GM18502 (cell line): ENCODE results near the gene CSF1.

ENCODE experiments used
- ATAC-seq: cut with Tn5 transposase; IDR thresholded peaks from one replicate; pipeline ENCODE4 v1.9.1; 2021; ENCODE audit warnings: mild to moderate bottlenecking; ENCODE audit not compliant: unreplicated experiment, poor library complexity

The CSF1 gene

DNA sequence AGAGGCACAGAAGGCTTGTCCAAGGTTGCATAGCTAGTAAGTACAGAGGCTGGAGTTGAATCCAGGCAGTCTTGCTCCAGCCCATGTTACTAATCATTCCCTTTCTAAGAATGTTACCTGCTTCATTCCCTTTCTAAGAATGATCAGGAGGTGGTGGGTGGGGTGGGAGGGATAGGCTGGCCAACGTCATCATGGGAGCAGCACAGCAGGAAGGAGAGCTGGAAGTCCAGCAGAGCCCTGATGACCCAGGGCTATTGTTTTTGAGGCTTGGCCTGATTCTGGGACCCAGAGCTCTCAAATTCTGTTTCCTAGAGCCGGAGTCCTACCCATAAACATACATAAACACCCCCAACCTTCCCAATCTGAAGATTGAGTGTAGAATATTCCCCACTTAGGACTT is 11.8 kb upstream of the CSF1 start:
- ATAC-seq = no peak

- no peak for ATAC-seq
These were observed 9.5 kb upstream of the CSF1 start for GRCh38 chr1:109901141-109901523.

DNA sequence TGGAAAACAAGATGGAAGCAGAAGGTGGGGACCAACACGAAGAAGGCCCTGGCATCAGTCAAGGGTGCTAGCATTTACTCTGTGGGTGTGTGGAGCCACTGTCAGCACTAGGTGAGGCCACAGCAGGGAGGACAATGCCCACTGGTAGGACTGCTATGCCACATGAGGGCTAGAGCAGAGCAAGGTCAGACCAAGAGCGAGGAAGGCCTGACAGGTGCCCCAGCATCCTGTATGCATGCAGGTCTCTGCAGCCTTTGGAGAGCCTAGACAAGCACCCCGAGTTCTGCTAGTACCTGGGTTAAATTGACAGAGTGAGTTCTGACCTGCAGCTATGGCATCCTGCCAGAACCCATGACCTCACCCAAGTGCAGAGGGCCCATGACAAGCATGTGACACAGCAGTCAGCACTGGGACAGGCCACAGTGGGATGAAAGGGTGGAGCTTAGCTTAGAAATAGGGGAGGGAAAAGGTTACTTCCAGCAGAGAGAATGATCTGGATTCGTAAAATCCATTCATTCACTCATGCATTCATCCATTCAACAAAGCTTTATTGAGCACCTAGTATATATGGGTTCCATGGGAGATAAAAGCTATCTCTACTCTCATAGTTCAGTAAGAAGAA is 9.0 kb upstream of the CSF1 start:
- ATAC-seq = no peak

DNA sequence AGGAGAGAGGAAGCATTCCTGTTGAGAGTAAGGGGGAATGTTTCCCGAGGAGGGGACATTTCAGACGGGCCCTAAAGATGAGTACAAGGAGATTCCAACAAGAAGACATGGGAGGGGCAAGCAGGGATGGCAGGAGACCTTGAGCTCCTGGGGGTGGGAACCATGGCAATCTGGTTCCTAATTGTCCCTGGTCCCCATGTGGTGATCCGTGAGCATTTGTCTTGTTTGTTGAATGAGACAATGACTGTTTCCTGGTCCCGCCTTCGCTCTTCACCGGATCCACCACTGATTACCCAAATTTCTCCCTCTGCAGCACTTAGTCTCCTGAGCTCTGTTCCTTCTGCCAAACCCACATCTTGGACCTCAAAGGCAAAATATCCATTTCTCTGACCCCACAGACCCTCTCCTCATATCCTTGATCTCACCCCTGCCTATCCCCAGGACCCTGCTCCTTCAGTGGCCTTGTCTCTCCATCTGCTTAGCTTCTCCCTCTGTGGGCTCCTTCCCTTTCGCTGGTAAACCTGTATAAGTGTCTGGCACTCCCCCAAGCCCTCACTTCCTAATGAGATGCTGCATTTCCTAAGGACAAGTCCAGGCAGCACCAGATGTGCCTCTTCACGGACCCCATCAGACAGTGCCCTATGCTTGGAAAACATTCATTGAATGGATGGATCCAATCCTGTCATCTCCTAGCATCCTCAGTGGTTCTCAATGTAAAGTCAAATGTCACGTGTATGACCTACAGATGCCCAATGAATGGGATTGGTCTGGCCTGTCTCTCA is 8.3 kb upstream of the CSF1 start:
- no peak for ATAC-seq

DNA sequence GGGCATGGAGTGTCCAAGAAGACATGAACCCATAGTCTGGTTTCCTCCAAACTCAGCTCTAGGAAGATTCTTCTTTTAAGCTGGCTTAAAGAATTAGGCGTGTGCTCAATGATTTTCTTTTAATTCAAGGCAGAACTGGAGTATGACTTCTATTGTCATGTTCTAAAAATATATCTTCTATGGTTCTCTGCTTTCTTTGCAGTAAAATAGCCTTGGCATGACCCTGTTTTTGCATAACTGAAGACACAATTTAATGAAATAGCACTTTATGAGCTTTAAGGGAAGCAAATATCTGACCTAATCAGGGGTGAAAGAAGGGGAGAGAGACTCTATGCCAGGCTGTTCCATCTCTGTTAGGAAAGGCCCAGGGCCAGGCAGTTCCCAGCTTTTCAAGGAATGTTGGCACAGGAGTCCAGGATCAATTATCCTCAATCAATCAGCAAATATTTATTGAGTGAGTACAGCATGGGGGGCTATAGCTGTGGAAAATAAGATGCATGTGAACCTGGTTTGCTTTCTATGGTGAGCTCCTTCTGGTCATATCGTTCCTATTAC is 7.2 kb upstream of the CSF1 start:
- no peak for ATAC-seq

- ATAC-seq = no peak
These were observed 6.4 kb upstream of the CSF1 start for GRCh38 chr1:109904105-109904817.

- ATAC-seq = no peak
These were observed 5.2 kb upstream of the CSF1 start for GRCh38 chr1:109905491-109905890.

DNA sequence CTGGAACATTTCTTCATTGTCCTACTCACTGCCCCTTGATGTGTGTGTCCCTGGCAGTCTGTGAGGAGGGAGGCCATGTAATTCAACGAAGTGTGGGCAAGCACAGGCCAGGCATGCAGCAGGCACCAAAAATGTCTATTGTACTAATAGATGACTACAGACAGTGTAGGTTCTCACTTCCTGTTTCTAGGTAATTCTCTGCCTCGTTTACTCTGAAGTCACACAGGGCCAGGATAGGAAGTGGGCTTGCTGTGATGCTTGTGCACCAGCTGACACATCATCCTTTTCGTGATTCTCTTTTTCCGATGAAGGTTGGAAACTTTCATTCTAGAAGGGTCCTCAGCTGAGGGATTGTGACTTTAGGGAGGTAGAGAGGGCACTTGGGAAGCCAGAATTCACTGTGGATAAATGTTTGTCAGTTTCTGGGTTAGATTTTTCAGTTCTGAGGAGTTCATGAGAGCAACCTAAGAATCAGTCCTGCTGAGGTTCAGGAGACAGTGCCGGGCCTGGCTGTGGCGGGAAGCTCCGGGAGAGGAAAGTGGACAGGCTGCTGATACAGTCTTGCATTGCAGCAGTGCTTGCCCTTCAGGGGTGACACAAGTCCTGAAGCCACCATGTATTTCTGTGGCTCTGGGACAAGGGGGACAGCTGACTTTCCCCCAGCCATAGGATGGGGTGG is 4.3 kb upstream of the CSF1 start:
- peak; percentile 87 for ATAC-seq

DNA sequence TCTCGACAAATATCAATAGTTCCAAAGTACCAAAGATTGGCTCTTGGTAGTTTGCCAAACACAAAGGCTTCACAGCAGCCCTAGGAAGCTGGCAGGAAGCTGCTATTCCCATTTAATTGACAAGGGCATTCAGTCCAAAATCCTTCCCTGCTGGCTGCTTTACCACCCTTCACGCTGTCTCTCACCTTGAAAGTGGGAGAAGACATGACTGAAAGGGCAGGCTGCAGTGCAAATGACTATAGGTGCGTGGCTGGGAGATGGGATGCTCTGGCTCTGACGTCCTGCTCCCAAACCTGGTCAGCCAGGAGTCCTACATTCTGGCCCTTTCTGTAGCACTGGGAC is 3.8 kb upstream of the CSF1 start:
- no peak for ATAC-seq

DNA sequence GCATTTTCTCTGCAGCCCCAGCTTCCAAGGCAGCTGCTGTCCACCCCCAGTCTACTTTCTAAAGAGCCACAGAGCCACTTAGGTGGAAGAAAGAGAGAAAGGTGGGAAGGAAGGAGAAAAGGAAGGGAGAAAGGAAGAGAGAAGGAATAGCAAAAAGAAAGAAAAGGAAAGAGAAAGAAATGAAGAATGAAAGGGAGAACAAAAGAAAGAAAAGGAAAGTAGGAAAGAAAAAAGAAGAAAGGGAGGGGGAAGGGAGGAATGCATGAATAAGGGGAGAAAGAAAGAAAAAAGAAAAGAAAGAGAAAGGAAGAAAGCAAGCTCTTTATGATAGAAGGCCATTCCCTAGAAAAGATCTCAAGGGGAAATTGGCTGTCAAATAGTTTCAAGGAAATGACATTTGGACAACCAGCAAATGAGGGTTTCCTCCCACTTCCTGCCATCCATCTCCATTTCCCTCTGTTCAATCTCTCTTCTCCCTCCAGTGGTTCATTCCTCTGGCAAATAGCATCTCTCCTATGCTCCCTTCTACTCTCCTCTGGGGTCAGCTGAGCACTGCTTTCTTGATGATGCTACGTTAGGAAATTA is 3.4 kb upstream of the CSF1 start:
- no peak for ATAC-seq

DNA sequence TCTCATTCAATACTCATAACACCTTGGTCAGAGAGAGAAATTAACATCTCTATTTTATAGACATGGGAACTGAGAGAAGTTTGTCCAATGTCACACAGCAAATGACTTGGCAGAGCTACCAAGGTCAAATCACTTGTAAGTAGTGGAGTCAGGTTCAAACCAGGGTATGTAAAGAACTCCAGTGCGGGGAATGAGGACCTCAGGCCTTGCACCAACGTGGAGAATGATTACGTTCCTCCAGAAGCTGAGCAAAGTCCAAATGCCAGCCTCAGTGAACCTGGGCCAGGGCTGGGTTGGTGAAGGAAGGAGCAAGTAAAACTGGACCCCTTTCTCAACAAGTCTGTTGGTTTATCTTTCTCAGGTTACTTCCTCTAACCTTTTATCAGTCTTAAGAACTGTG is 1.8 kb upstream of the CSF1 start:
- ATAC-seq = no peak

DNA sequence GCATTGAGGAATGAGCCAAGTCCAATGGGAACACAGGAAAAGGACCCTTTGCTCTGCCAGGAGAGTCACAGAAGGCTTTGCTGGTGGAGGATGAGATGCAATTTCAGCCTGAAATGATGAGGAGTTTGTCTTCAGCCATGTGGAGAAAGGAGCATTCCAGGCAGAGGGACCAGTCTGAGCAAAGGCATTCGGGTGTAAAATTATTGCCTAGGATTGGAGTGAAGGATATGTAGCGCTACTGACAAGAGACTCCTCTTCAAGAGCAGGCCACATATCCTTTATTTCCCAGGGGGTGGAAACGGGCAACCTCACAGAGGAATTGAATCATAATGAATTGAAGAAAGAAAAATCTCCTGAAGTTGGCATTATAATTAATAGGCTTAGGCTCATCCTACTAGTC is 1.1 kb upstream of the CSF1 start:
- no peak for ATAC-seq

DNA sequence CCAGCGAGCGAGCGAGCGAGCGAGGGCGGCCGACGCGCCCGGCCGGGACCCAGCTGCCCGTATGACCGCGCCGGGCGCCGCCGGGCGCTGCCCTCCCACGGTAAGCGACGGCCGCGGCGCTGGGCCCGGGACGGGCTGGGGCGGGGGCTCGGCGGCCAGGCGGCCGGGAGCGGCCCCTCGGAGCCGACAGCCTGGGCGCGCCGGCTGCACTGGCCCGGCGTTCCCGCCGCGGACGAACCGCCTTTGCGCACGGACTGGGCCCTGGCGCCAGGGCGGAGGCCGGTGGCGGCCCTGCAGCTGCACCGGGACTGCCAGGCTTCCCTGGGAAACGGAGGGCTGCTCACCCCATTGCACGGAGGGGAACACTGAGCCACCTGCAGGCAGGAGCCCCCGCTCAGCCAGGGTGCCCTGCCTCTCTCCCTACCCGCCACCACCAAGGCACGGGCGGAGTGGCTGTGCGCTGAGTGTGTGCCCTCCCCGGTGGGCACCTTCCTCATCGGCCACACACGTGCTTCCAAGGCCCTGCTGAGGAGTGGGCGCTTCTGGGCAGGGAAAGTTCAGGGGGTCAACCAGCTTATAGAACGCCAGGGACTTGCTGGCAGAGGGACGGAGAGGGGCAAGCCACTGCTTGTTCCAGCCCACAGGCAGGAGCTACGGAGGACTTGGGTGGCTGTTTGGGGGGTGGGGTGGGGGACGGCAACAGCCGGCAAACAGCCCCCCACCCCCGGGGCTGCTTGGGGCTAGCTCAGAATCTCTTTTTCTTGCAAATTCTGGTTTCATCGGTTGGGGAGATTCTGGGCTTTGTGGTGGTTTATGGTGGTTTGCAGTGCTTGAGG is 532 bp downstream of the CSF1 start:
- peak; percentile 23 for ATAC-seq

- no peak for ATAC-seq
These were observed 1.7 kb downstream of the CSF1 start for GRCh38 chr1:109912214-109912861.

- ATAC-seq = no peak
These were observed 2.2 kb downstream of the CSF1 start for GRCh38 chr1:109912873-109913272.

- no peak for ATAC-seq
These were observed 2.8 kb downstream of the CSF1 start for GRCh38 chr1:109913360-109913879.

- ATAC-seq = no peak
These were observed 4.1 kb downstream of the CSF1 start for GRCh38 chr1:109914587-109915240.

- ATAC-seq = no peak
These were observed 6.6 kb downstream of the CSF1 start for GRCh38 chr1:109917051-109917767.
